H4 (cell line): ENCODE measurements around the gene CD99. TPM values are rescaled to one million over a fixed set of nuclear protein-coding genes. Genes with fewer than 3 reads are reported as not detected.

Source experiments
- DNase-seq: peaks from one replicate; pipeline ENCODE4 v3.0.0-alpha.2; 2015; ENCODE audit warnings: low spot score
- total RNA-seq: library from RNA; depleted of rRNA; stranded (reverse); fragments of >200 nt; shearing (Covaris generic); gene quantifications from 2 replicates; pipeline ENCODE4 v1.2.3, GENCODE V29; 2014

Gene CD99
- total RNA-seq, 1 experiment from 2014 or later, result 391 TPM

DNA sequence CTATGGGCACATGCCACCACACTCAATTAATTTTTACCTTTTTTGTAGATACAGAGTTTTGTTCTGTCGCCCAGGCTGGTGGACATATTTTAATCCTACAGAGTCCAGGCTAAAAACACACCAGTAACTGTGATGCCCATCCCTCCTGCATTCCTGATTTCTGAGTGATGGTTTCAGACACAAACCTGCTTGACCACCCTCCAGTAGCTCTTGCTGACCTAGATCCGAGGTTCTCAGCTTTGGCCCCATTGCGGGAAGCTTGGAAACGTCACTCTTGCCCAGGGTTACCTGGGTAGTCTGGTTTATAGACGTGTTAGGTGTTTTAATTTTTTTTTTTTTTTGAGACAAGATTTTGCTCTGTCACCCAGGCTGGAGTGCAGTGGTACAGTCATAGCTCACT is 7.5 kb downstream of the CD99 start:
- DNase-seq, result no peak

GRCh38 chrX:2699959-2700358 is 8.9 kb downstream of the CD99 start:
- DNase-seq, result no peak

GRCh38 chrX:2700405-2701320 is 9.6 kb downstream of the CD99 start:
- no peak for DNase-seq

DNA sequence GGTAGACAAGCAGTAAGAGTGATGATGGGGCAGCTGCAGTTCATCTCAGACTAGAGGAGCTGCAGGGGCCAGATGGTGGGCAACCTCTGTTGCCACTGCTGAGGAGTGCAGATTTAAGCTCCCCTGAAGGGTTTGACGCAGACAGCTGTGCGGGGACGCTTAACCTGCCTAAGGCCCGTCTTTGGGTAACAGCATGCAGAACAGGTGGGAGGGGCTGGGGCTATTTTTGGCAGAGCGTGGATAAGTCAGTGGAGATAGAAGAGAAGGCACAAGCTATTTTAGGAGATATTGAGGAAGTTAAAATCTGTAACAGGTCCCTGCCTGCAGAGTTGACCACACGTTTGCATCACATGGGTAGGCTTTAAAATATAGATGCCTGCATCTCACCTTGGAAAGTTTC is 10.5 kb downstream of the CD99 start:
- DNase-seq, result no peak

DNA sequence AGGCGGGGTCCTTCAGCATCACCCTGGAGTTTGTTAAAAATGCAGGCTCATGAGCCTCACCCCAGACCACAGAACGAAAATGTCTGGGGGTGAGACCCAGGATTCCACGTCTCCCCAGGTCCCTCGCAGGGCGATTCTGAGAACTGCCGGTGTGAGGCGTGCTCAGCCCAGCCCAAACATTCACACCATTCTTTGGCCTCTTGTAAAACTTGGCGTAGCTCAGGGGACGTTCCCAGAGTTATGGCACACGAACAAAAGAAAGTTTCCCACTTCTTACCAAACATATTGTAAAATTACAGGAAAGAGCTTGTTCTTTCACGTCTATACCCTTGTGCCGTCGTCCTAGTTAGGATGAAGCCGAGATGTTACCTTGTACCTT is 12.9 kb downstream of the CD99 start:
- no peak for DNase-seq

GRCh38 chrX:2705046-2705832 is 14.1 kb downstream of the CD99 start:
- no peak for DNase-seq

GRCh38 chrX:2707334-2707760 is 16.3 kb downstream of the CD99 start:
- peak; percentile 92 for DNase-seq

DNA sequence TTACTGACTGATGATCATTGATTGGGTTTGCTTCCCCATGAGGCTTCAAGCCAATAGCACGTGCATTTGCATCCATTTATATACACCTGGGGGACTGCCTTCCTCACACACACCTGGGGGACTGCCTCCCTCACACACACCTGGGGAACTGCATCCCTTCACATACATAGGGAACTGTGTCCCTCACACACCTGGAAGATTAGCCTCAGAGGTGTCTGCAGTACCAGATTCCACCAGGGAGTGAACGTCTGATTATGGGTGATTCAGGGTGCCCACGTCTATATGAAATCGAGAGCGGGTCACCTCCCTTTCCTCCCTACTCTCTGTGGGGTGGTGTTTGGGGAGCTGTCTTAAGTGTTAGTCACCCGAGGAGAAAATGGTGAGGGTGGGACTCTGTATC is 16.9 kb downstream of the CD99 start:
- no peak for DNase-seq

- no peak for DNase-seq
Observed at GRCh38 chrX:2708592-2709188, 17.6 kb downstream of the CD99 start.

- no peak for DNase-seq
Observed at GRCh38 chrX:2709556-2709955, 18.5 kb downstream of the CD99 start.

DNA sequence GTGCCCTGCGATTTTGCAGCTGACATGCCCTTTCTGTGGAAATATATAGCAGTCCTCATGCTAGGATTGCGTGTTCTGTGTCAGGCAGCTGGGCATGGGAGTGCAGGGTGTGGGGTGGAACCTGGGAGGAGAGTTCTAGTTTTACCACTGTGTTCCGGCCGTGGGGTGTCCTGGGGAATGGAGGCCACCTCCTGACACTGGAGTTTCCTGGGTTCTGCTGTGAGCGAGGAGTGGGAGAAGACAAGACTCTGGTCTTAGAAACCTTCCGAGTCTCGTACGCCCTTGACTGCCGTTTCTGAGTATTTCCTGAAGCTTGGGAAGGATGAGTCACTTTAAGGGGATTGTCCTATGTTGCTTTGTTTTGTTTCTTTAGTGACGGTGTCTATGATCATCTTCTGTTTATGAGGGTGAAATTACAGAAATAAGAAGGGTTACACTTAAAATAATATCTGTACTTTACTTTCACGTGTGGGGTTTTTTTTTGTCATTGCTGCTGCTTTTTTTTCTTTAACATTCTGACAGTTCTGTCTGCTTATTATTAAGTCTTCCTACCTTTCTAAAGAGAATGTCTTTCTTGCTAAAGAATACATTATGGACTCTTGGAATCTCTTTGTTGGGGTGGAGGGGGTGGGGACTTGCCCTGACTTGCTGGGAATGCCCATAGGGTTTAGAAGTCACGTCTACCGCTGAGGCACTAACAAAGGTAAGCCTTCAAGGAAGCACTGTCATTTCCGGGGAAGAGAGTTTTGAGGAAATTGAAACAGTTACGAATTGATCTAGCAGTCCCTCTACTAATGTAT is 19.1 kb downstream of the CD99 start:
- no peak for DNase-seq

- DNase-seq, result no peak
Observed at GRCh38 chrX:2711441-2711840, 20.3 kb downstream of the CD99 start.

DNA sequence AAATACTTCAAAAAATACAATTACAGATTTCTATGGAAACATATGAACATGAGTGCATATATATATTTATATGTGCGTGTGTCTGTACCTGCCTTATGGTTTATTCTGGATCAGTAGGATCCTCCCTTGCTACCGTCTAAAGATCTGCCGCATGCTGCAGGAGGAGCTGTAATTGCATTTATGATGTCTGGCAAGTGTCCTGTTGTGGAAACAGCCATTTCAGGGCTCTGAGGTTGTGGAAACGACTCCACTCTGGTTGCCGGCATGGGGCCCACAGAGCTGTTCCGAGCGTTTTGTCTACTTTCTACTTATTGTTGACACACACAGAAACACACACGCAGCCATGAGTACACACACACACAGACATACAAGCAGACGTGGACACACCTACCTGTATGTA is 21.3 kb downstream of the CD99 start:
- DNase-seq, result no peak

DNA sequence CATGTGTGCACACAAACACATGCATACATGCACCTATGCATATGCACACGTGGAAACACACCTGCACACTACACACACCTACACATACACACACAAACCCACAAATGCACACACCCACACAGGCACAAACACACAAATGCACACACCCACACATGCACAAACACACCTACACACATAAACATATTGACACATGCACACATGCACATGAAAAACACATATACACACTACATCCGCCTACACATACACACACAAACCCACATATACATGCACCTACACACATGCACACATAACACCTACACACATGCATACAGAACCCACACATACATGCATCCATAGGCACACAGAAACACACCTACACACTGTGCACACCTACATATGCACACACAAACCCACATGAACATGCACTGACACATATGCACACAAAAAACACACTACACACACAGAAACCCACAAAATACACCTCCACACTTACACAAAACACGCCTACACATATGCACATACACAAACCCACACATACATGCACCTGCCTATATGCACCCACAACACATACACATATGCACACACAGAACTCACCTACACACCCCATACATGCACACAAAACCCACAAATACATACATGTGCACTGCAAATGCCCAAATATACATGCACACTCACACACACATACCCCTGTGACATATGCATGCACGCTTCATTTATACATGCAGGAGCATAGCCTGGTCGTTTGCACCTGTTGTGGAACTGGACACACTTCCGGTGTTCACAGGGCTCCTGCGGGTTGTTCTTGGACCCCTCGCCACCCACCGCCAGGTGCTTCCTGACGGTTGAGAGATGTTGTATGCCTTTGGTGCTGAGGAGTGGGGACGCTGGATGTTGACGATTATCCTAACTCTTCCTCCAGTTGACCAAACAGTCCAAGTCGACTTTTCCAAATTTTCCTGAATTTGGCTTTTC is 22.1 kb downstream of the CD99 start:
- DNase-seq, result no peak

- no peak for DNase-seq
Observed at GRCh38 chrX:2714551-2714950, 23.5 kb downstream of the CD99 start.

GRCh38 chrX:2715066-2715600 is 24.0 kb downstream of the CD99 start:
- no peak for DNase-seq

GRCh38 chrX:2717312-2717711 is 26.2 kb downstream of the CD99 start:
- no peak for DNase-seq

DNA sequence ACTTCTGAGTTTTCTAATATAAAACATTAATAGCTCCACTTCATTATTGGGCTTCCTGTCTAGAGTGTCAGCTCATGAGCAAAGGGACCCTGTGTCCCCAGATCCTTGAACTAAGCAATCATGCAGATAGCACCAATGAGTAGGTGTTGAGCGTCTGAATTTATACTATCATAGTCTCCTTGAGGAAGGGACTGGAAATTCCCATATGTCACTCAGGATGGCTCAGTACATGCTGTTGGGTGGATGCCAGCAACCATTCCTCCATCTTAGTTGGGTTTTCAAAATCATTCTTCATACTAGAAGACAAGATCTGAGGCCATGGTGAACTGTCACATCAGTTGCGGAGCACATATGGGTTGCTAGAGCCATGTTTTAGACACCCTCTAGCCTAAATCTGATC is 27.7 kb downstream of the CD99 start:
- DNase-seq, result no peak

GRCh38 chrX:2719774-2720447 is 28.8 kb downstream of the CD99 start:
- DNase-seq, result no peak
